GM21825 (cell line): ENCODE data around the gene FCN1.
"Not testable (repeated sequence)": the region's sequence is repeated elsewhere in the genome, so short reads cannot be mapped to it uniquely, and the experiment has no call there.

Experiments
- ATAC-seq: cut with Tn5 transposase; IDR thresholded peaks from one replicate; pipeline ENCODE4 v1.9.1; 2021; ENCODE audit warnings: mild to moderate bottlenecking, moderate library complexity; ENCODE audit not compliant: unreplicated experiment

The FCN1 gene

GRCh38 chr9:134860510-134860909, 57.2 kb downstream of the FCN1 start:
- ATAC-seq: no peak

GRCh38 chr9:134858051-134858841, 59.5 kb downstream of the FCN1 start:
- ATAC-seq: peak; percentile 82

GRCh38 chr9:134857451-134857850, 60.3 kb downstream of the FCN1 start:
- not testable (repeated sequence) for ATAC-seq

- no peak for ATAC-seq
Measured at GRCh38 chr9:134855900-134856377, 61.8 kb downstream of the FCN1 start.
